ENCODE data around the gene DCUN1D3. TPM values are rescaled to one million over a fixed set of nuclear protein-coding genes. Genes with fewer than 3 reads are reported as not detected.

DCUN1D3 gene, protein sequence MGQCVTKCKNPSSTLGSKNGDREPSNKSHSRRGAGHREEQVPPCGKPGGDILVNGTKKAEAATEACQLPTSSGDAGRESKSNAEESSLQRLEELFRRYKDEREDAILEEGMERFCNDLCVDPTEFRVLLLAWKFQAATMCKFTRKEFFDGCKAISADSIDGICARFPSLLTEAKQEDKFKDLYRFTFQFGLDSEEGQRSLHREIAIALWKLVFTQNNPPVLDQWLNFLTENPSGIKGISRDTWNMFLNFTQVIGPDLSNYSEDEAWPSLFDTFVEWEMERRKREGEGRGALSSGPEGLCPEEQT
- 30.5 and 34.2 TPM in 2 replicates for total RNA-seq

DNA sequence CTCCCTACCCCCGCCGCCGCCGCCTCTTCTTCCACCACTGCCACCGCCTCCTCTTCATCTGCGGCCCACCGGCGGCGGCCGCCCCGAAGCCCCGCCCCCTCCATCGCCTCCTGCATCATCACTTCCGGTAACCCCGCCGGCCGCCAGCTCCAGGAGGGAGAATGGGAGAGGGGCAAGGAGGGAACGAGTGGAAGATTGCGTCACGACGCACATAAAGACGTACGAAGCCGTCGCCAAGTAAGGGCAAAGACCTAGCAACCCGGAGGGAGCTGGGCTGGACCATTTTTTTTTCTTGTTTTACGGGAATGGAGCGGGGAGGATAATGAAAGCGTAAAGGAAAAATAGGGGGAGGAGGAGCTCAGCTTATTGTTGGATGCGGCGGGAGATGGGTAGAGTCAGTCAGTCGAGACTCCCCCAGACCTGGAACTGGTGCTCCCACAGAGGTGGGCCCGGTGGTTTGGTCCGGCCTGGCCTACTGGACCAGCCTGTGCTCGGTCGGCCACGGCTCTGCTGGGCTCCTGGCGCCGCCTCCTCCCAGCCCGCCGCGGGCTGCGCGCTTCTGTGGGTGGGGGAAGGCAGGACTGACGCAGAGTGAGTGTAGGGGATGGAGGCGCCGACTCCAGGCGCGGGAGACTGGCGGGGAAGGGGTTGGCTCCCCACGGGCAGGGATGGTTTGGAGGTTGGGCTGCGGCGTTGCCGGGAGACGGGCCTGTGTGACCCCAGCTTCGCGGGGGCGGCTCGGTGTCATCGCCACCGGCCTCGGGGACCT lies at the start of gene DCUN1D3, which contains the start of gene LYRM1:
TSS of gene DCUN1D3 (minus strand) at position 60 of the 769 bp plus-strand sequence. CDS start 37,820 bp downstream, outside the sequence.
TSS of gene LYRM1 (plus strand) at position 473 of the 769 bp plus-strand sequence. CDS start 14,785 bp downstream, outside the sequence.

DNA sequence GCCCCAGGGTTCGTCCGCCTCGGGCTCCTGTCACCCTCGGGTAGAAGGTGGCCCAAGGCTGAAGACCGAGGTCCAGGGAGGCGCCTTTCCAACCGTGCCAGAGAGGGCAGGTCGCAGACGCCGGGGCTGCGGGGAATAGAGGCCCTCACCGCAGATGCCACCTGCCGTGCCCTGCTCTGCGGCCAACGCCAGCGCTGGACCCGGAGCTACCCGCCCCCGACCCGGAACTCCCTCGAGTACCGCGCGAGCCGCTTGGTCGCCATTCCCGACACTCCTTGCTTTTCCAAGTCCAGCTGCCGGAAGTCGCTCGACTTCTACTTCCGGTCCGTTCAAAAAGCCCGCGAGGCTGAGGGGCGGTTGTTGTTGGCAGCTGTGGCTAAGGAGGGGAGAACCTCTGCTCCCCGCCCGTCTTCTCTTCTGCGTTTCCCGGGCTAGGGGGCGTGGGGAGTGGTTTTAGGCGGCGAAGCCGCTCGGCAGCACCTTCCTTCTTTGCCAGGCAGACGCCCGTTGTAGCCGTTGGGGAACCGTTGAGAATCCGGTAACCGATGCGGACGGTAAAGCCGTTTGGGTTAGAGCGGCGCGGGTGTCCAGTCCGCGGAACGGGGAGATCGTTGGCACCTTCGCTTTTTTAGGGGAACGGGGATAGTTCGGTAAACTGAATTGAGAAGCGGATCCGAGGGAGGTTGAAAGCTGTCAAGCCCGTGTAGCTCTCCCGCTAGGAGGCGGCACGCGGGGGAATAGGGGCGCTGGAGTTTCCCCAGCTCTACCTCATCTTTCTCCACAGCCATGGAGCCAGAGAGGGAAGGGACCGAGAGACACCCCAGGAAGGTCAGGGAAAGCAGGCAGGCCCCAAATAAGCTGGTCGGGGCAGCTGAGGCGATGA lies 93.7 kb downstream of the DCUN1D3 start, which contains the start of the genes ERI2 and REXO5:
TSS of gene ERI2 (minus strand) at position 305 of the 883 bp plus-strand sequence. CDS start at position 263, 42 bp downstream.
TSS of gene REXO5 (plus strand) at position 360 of the 883 bp plus-strand sequence. CDS start at position 787, 427 bp downstream.

Small RNAs within 50 kb of the gene (small RNA-seq; reads per million reads assigned to genes)
- gene RF00618: not detected

Other genes with a start within 250 kb of the DCUN1D3 start
- not detected in 2 replicates for gene ACSM1, start 202.7 kb downstream of the DCUN1D3 start, total RNA-seq
- 67.4 and 74.6 TPM in 2 replicates for gene THUMPD1, start 158.5 kb downstream of the DCUN1D3 start, total RNA-seq
- gene ACSM3, start 136.3 kb downstream of the DCUN1D3 start, total RNA-seq: 0.37 and 0.39 TPM in 2 replicates
- 15.8 and 25.2 TPM in 2 replicates for gene ERI2, start 93.9 kb downstream of the DCUN1D3 start, total RNA-seq
- 8.8 and 15.1 TPM in 2 replicates for gene REXO5, start 93.8 kb downstream of the DCUN1D3 start, total RNA-seq
- gene LYRM1, start 413 bp upstream of the DCUN1D3 start, total RNA-seq: 52.9 and 55.7 TPM in 2 replicates